Prostate gland (tissue), 2 donors: Measurements from ENCODE around the gene NID2.

Experiments
- POLR2A ChIP-seq: fragments of 450-650 bp; IDR thresholded peaks from one replicate; pipeline ENCODE4 v1.6.1; 2016; ENCODE audit warnings: antibody characterized with exemption, mild to moderate bottlenecking
- TF ChIP-seq, protein P1 (sequence below), 4 experiments: fragments of 200-600 bp in 2 of 4; fragments of 450-650 bp in 2 of 4; sonication (generic) in 2 of 4; IDR thresholded peaks; 1 replicate in 3 of 4; 2 replicates in 1 of 4; pipeline ENCODE4 v1.5.1; 2016 to 2019; ENCODE audit warnings: antibody characterized with exemption in 4 of 4, mild to moderate bottlenecking in 2 of 4, moderate library complexity in 2 of 4

GRCh38 chr14:52081964-52082363 lies 13.1 kb upstream of the NID2 start:
- TF ChIP-seq POLR2A, result no peak
- TF ChIP-seq, protein P1, sequence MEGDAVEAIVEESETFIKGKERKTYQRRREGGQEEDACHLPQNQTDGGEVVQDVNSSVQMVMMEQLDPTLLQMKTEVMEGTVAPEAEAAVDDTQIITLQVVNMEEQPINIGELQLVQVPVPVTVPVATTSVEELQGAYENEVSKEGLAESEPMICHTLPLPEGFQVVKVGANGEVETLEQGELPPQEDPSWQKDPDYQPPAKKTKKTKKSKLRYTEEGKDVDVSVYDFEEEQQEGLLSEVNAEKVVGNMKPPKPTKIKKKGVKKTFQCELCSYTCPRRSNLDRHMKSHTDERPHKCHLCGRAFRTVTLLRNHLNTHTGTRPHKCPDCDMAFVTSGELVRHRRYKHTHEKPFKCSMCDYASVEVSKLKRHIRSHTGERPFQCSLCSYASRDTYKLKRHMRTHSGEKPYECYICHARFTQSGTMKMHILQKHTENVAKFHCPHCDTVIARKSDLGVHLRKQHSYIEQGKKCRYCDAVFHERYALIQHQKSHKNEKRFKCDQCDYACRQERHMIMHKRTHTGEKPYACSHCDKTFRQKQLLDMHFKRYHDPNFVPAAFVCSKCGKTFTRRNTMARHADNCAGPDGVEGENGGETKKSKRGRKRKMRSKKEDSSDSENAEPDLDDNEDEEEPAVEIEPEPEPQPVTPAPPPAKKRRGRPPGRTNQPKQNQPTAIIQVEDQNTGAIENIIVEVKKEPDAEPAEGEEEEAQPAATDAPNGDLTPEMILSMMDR (IDR thresholded peaks at IDR 0.05), result no peak
